Astrocyte (in vitro differentiated cells and primary cell): Measurements from ENCODE around the gene PTPN1. TPM values are rescaled to one million over a fixed set of nuclear protein-coding genes. Genes with fewer than 3 reads are reported as not detected.
"Not testable (repeated sequence)": the region's sequence is repeated elsewhere in the genome, so short reads cannot be mapped to it uniquely, and the experiment has no call there.

Experiments used
- DNase-seq: peaks from one replicate; pipeline ENCODE4 v3.0.0-alpha.2; 2010; ENCODE audit warnings: low read depth
- FAIRE-seq: peaks from 2 replicates; lab custom pipeline; 2011; peaks lifted over from hg19 to GRCh38; lab: Jason Lieb, UNC
- H2AFZ ChIP-seq: 2 replicates; pipeline ENCODE4 v1.6.0; 2012; ENCODE audit warnings: low read depth, low read length, inconsistent platforms
- H3K27ac ChIP-seq: 2 replicates; pipeline ENCODE4 v1.5.1; 2011; ENCODE audit warnings: low read depth, low read length, inconsistent platforms
- H3K27me3 ChIP-seq: 2 replicates; pipeline ENCODE4 v1.6.0; 2011; ENCODE audit warnings: low read length, inconsistent platforms; ENCODE audit not compliant: insufficient read depth
- H3K36me3 ChIP-seq: 2 replicates; pipeline ENCODE4 v1.5.1; 2011; ENCODE audit warnings: low read length, inconsistent platforms; ENCODE audit not compliant: insufficient read depth
- H3K4me1 ChIP-seq: 2 replicates; pipeline ENCODE4 v1.5.1; 2011; ENCODE audit warnings: low read length, inconsistent platforms; ENCODE audit not compliant: insufficient read depth
- H3K4me2 ChIP-seq: 2 replicates; pipeline ENCODE4 v1.6.0; 2012; ENCODE audit warnings: low read length, inconsistent platforms
- H3K4me3 ChIP-seq: 2 replicates; pipeline ENCODE4 v1.5.1; 2011; ENCODE audit warnings: low read depth, mild to moderate bottlenecking, low read length, inconsistent platforms; ENCODE audit not compliant: insufficient read depth
- H3K79me2 ChIP-seq: 2 replicates; pipeline ENCODE4 v1.6.0; 2012; ENCODE audit warnings: mild to moderate bottlenecking, low read length, inconsistent platforms; ENCODE audit not compliant: insufficient read depth
- H3K9ac ChIP-seq: 2 replicates; pipeline ENCODE4 v1.6.0; 2012; ENCODE audit warnings: mild to moderate bottlenecking, low read length, inconsistent platforms
- H3K9me3 ChIP-seq: 2 replicates; pipeline ENCODE4 v1.5.1; 2012; ENCODE audit warnings: low read depth, mild to moderate bottlenecking, low read length, inconsistent platforms; ENCODE audit not compliant: insufficient read depth
- H4K20me1 ChIP-seq: 2 replicates; pipeline ENCODE4 v1.6.0; 2012; ENCODE audit warnings: low read length, inconsistent platforms; ENCODE audit not compliant: insufficient read depth
- H3K27ac Mint-ChIP-seq: one replicate; pipeline ENCODE4 v1.8.0; 2021; ENCODE audit warnings: mild to moderate bottlenecking, mixed read lengths; ENCODE audit not compliant: unreplicated experiment
- H3K27me3 Mint-ChIP-seq: one replicate; pipeline ENCODE4 v1.8.0; 2021; ENCODE audit warnings: low read depth, mixed read lengths; ENCODE audit not compliant: unreplicated experiment
- H3K36me3 Mint-ChIP-seq: one replicate; pipeline ENCODE4 v1.8.0; 2021; ENCODE audit warnings: low read depth, mixed read lengths; ENCODE audit not compliant: unreplicated experiment
- H3K4me1 Mint-ChIP-seq: one replicate; pipeline ENCODE4 v1.8.0; 2021; ENCODE audit warnings: low read depth, mixed read lengths; ENCODE audit not compliant: unreplicated experiment
- H3K4me3 Mint-ChIP-seq: one replicate; pipeline ENCODE4 v1.8.0; 2021; ENCODE audit warnings: mild to moderate bottlenecking, moderate library complexity, mixed read lengths; ENCODE audit not compliant: unreplicated experiment
- H3K9me3 Mint-ChIP-seq: one replicate; pipeline ENCODE4 v1.8.0; 2021; ENCODE audit warnings: mild to moderate bottlenecking, mixed read lengths; ENCODE audit not compliant: unreplicated experiment
- EZH2 ChIP-seq: IDR thresholded peaks from 2 replicates; pipeline ENCODE4 v1.6.1; 2012; ENCODE audit warnings: mild to moderate bottlenecking, low read length, inconsistent platforms; ENCODE audit not compliant: insufficient read depth
- total RNA-seq: library from RNA; stranded (reverse); gene quantifications from 2 replicates; pipeline ENCODE4 v1.2.1, GENCODE V29; 2021
- TF ChIP-seq, protein P1 (sequence below): IDR thresholded peaks from 2 replicates; pipeline ENCODE4 v1.5.1; 2011; ENCODE audit warnings: low read depth, mild to moderate bottlenecking, inconsistent platforms, low read length, moderate library complexity; ENCODE audit not compliant: insufficient read depth

The PTPN1 gene
- total RNA-seq, 1 donor from 2014 or later: 64.9 TPM

DNA sequence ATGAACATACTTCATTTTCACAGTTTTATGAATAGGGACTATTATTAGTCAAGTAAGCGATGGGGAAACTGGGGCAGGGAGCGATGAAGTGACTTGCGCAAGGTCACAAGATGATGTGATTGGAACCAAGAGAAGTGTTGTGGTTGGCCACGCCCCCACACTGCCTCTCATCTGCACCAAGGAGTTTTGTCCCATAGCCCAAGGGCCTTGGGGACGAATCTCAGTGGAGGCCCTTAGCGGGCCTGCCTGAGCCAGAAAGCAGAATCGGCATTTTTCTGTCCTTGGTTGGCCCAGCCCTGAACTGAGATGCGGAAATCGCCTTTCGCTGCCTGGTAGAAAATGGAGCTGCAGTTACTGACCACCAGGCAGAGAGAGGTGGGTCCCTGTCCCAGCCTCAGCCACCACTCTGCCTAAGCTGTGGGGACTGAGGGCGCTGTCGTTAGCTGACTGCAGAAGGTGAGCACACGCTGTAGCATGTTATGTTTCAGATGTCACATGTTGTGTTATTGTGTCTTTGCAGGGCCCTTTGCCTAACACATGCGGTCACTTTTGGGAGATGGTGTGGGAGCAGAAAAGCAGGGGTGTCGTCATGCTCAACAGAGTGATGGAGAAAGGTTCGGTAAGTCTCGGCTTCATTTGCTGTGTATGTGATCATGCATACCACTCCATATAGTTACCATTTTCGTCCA lies 57.8 kb downstream of the PTPN1 start:
- TF ChIP-seq, protein P1, sequence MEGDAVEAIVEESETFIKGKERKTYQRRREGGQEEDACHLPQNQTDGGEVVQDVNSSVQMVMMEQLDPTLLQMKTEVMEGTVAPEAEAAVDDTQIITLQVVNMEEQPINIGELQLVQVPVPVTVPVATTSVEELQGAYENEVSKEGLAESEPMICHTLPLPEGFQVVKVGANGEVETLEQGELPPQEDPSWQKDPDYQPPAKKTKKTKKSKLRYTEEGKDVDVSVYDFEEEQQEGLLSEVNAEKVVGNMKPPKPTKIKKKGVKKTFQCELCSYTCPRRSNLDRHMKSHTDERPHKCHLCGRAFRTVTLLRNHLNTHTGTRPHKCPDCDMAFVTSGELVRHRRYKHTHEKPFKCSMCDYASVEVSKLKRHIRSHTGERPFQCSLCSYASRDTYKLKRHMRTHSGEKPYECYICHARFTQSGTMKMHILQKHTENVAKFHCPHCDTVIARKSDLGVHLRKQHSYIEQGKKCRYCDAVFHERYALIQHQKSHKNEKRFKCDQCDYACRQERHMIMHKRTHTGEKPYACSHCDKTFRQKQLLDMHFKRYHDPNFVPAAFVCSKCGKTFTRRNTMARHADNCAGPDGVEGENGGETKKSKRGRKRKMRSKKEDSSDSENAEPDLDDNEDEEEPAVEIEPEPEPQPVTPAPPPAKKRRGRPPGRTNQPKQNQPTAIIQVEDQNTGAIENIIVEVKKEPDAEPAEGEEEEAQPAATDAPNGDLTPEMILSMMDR: no peak
- TF ChIP-seq EZH2: no peak
- Mint-ChIP-seq H3K36me3 (peaks cover 32% of the 10 kb centered on the region), H3K9me3 (no peaks in the 10 kb centered on the region), H3K27me3 (no peaks in the 10 kb centered on the region), H3K4me3 (no peak overlapping the region), H3K4me1 (peaks cover 51% of the 10 kb centered on the region), H3K27ac (no peak overlapping the region)
- Histone ChIP-seq H2AFZ (no peak overlapping the region), H4K20me1 (peaks cover 63% of the 10 kb centered on the region), H3K27me3 (no peaks in the 10 kb centered on the region), H3K4me1 (peaks cover 29% of the 10 kb centered on the region), H3K9ac (no peak overlapping the region), H3K4me3 (no peak overlapping the region), H3K27ac (no peak overlapping the region), H3K79me2 (peaks cover 86% of the 10 kb centered on the region), H3K4me2 (no peak overlapping the region), H3K9me3 (no peaks in the 10 kb centered on the region), H3K36me3 (peaks cover 23% of the 10 kb centered on the region)
- DNase-seq (no peak), FAIRE-seq (no peak)

- Histone ChIP-seq H3K36me3 (peaks cover 18% of the 10 kb centered on the region), H3K79me2 (peaks cover 86% of the 10 kb centered on the region)
These were observed 58.4 kb downstream of the PTPN1 start for GRCh38 chr20:50568549-50568942.

DNA sequence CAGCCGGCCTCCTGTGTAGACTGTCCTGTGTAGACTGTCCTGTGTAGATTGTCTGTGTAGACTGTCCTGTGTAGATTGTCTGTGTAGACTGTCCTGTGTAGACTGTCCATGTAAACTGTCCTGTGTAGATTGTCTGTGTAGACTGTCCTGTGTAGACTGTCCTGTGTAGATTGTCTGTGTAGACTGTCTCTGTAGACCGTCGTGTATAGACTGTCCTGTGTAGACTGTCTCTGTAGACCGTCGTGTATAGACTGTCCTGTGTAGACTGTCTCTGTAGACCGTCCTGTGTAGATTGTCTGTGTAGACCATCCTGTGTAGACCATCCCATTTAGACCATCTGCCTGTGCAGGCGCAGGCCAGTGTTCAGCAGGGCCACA lies 59.3 kb downstream of the PTPN1 start:
- H3K27me3 Mint-ChIP-seq, H2AFZ ChIP-seq, FAIRE-seq, H3K27ac Mint-ChIP-seq, H3K27me3 ChIP-seq, H3K4me3 Mint-ChIP-seq, H3K4me3 ChIP-seq, DNase-seq, H3K4me2 ChIP-seq, H3K9ac ChIP-seq, H3K9me3 ChIP-seq, H3K9me3 Mint-ChIP-seq: not testable (repeated sequence)
- Histone ChIP-seq H3K27ac (peak overlapping the region; percentile 28), H3K4me1 (peaks cover 35% of the 10 kb centered on the region), H3K36me3 (peaks cover 21% of the 10 kb centered on the region), H3K79me2 (peaks cover 84% of the 10 kb centered on the region), H4K20me1 (peaks cover 77% of the 10 kb centered on the region)
- H3K4me1 Mint-ChIP-seq: peaks cover 51% of the 10 kb centered on the region
- peaks cover 32% of the 10 kb centered on the region for H3K36me3 Mint-ChIP-seq

More at GRCh38 chr20:50568549-50568942, 58.4 kb downstream of the PTPN1 start:
- FAIRE-seq (no peak), DNase-seq (no peak)
- no peak for TF ChIP-seq EZH2
- TF ChIP-seq, protein P1: no peak
- Histone ChIP-seq H3K9ac (no peak overlapping the region), H4K20me1 (peaks cover 68% of the 10 kb centered on the region), H3K4me2 (no peak overlapping the region), H3K4me3 (no peak overlapping the region), H2AFZ (no peak overlapping the region), H3K27ac (no peak overlapping the region), H3K27me3 (no peaks in the 10 kb centered on the region), H3K4me1 (peaks cover 34% of the 10 kb centered on the region), H3K9me3 (no peaks in the 10 kb centered on the region)
- Mint-ChIP-seq H3K27me3 (no peaks in the 10 kb centered on the region), H3K4me1 (peaks cover 53% of the 10 kb centered on the region), H3K9me3 (no peaks in the 10 kb centered on the region), H3K27ac (no peak overlapping the region), H3K36me3 (peaks cover 32% of the 10 kb centered on the region), H3K4me3 (peak overlapping the region; percentile 7)
